PC-3 (cell line): ENCODE data around the gene RFPL4A.
"Not testable (repeated sequence)": the region's sequence is repeated elsewhere in the genome, so short reads cannot be mapped to it uniquely, and the experiment has no call there.

ENCODE experiments used
- CTCF ChIP-seq: fragments of 300-600 bp; sonication (generic); conservative IDR thresholded peaks from 2 replicates; pipeline ENCODE4 v1.5.1; 2017; ENCODE audit warnings: antibody characterized with exemption, low read depth, mild to moderate bottlenecking, low read length
- EZH2 ChIP-seq: fragments of 300-600 bp; sonication (generic); IDR thresholded peaks from one replicate; pipeline ENCODE4 v1.6.1; 2017; ENCODE audit warnings: antibody characterized with exemption, mild to moderate bottlenecking, low read length; ENCODE audit not compliant: unreplicated experiment
- EZH2phosphoT487 ChIP-seq: fragments of 300-600 bp; sonication (generic); IDR thresholded peaks from 2 replicates; pipeline ENCODE4 v1.6.1; 2018; ENCODE audit warnings: mild to moderate bottlenecking, antibody characterized with exemption, low read length, borderline replicate concordance

GRCh38 chr19:55756808-55757207 is 2.1 kb upstream of the RFPL4A start:
- TF ChIP-seq CTCF, EZH2phosphoT487, EZH2: not testable (repeated sequence)
